ENCODE results near the gene RASGRP3.

Gene RASGRP3

GRCh38 chr2:33555681-33556080 lies 79.2 kb downstream of the RASGRP3 start:
- no peak for TF ChIP-seq CTCF (IDR thresholded peaks at IDR 0.05; ENCODE audit: poor library complexity, severe bottlenecking)
- Histone ChIP-seq H3K36me3 (ENCODE audit: low read depth) (no peaks in the 10 kb centered on the region), H3K4me1 (ENCODE audit: insufficient read depth, poor library complexity, severe bottlenecking) (no peaks in the 10 kb centered on the region), H3K27ac (ENCODE audit: poor library complexity, severe bottlenecking) (no peak overlapping the region), H3K27me3 (ENCODE audit: insufficient read depth, poor library complexity, severe bottlenecking) (no peaks in the 10 kb centered on the region), H3K4me3 (ENCODE audit: severe bottlenecking) (no peak overlapping the region), H3K9me3 (ENCODE audit: severe bottlenecking) (no peaks in the 10 kb centered on the region)
- no peak for ATAC-seq (ENCODE audit: low read depth)
- no peak for DNase-seq (ENCODE audit: low spot score)

GRCh38 chr2:33559328-33559727 lies 82.9 kb downstream of the RASGRP3 start:
- Histone ChIP-seq H3K36me3 (ENCODE audit: low read depth) (no peaks in the 10 kb centered on the region), H3K4me3 (ENCODE audit: severe bottlenecking) (no peak overlapping the region), H3K9me3 (ENCODE audit: severe bottlenecking) (no peaks in the 10 kb centered on the region), H3K27ac (ENCODE audit: poor library complexity, severe bottlenecking) (no peak overlapping the region), H3K27me3 (ENCODE audit: insufficient read depth, poor library complexity, severe bottlenecking) (no peaks in the 10 kb centered on the region), H3K4me1 (ENCODE audit: insufficient read depth, poor library complexity, severe bottlenecking) (no peaks in the 10 kb centered on the region)
- ATAC-seq (ENCODE audit: low read depth) (no peak), DNase-seq (ENCODE audit: low spot score) (no peak)
- TF ChIP-seq CTCF (IDR thresholded peaks at IDR 0.05; ENCODE audit: poor library complexity, severe bottlenecking): no peak

- ATAC-seq (ENCODE audit: low read depth) (no peak), DNase-seq (ENCODE audit: low spot score) (no peak)
- no peaks in the 10 kb centered on the region for H3K27me3 ChIP-seq (ENCODE audit: insufficient read depth, poor library complexity, severe bottlenecking)
- no peaks in the 10 kb centered on the region for H3K36me3 ChIP-seq (ENCODE audit: low read depth)
- no peaks in the 10 kb centered on the region for H3K9me3 ChIP-seq (ENCODE audit: severe bottlenecking)
- TF ChIP-seq CTCF (IDR thresholded peaks at IDR 0.05; ENCODE audit: poor library complexity, severe bottlenecking): no peak
- H3K4me3 ChIP-seq (ENCODE audit: severe bottlenecking): no peak overlapping the region
- H3K4me1 ChIP-seq (ENCODE audit: insufficient read depth, poor library complexity, severe bottlenecking): no peaks in the 10 kb centered on the region
- H3K27ac ChIP-seq (ENCODE audit: poor library complexity, severe bottlenecking): no peak overlapping the region
Observed at GRCh38 chr2:33560017-33560416, 83.6 kb downstream of the RASGRP3 start.

GRCh38 chr2:33561872-33562271 lies 85.4 kb downstream of the RASGRP3 start:
- no peaks in the 10 kb centered on the region for H3K4me1 ChIP-seq (ENCODE audit: insufficient read depth, poor library complexity, severe bottlenecking)
- TF ChIP-seq CTCF (IDR thresholded peaks at IDR 0.05; ENCODE audit: poor library complexity, severe bottlenecking): no peak
- H3K9me3 ChIP-seq (ENCODE audit: severe bottlenecking): no peaks in the 10 kb centered on the region
- no peak overlapping the region for H3K4me3 ChIP-seq (ENCODE audit: severe bottlenecking)
- DNase-seq (ENCODE audit: low spot score): no peak
- no peaks in the 10 kb centered on the region for H3K27me3 ChIP-seq (ENCODE audit: insufficient read depth, poor library complexity, severe bottlenecking)
- no peak overlapping the region for H3K27ac ChIP-seq (ENCODE audit: poor library complexity, severe bottlenecking)
- H3K36me3 ChIP-seq (ENCODE audit: low read depth): no peaks in the 10 kb centered on the region
- no peak for ATAC-seq (ENCODE audit: low read depth)

GRCh38 chr2:33570681-33571080 lies 94.2 kb downstream of the RASGRP3 start:
- DNase-seq (ENCODE audit: low spot score): no peak
- Histone ChIP-seq H3K4me1 (ENCODE audit: insufficient read depth, poor library complexity, severe bottlenecking) (no peaks in the 10 kb centered on the region), H3K27me3 (ENCODE audit: insufficient read depth, poor library complexity, severe bottlenecking) (no peaks in the 10 kb centered on the region), H3K4me3 (ENCODE audit: severe bottlenecking) (no peak overlapping the region), H3K36me3 (ENCODE audit: low read depth) (no peaks in the 10 kb centered on the region), H3K9me3 (ENCODE audit: severe bottlenecking) (no peaks in the 10 kb centered on the region), H3K27ac (ENCODE audit: poor library complexity, severe bottlenecking) (no peak overlapping the region)
- TF ChIP-seq CTCF (IDR thresholded peaks at IDR 0.05; ENCODE audit: poor library complexity, severe bottlenecking): no peak
- ATAC-seq (ENCODE audit: low read depth): no peak
